HG03175 (cell line): ENCODE results near the gene EPHB6.

Experiments used
- ATAC-seq: cut with Tn5 transposase; IDR thresholded peaks from one replicate; pipeline ENCODE4 v1.9.1; 2021; ENCODE audit warnings: mild to moderate bottlenecking, moderate library complexity; ENCODE audit not compliant: unreplicated experiment

Gene EPHB6

GRCh38 chr7:142854372-142855113 lies at the start of gene EPHB6:
Gene EPHB6 (plus strand): TSS chr7:142855076. CDS start chr7:142863228, 8,152 bp downstream.
- peak; percentile 55 for ATAC-seq

GRCh38 chr7:142805350-142806021 lies 49.4 kb upstream of the EPHB6 start:
- no peak for ATAC-seq

- no peak for ATAC-seq
These were observed 48.9 kb upstream of the EPHB6 start for GRCh38 chr7:142806022-142806356.

- ATAC-seq: no peak
These were observed 47.9 kb upstream of the EPHB6 start for GRCh38 chr7:142806957-142807356.

- ATAC-seq: peak; percentile 1
These were observed 46.9 kb upstream of the EPHB6 start for GRCh38 chr7:142807855-142808460.

- ATAC-seq: peak; percentile 25
These were observed 46.4 kb upstream of the EPHB6 start for GRCh38 chr7:142808461-142808801.

- ATAC-seq: peak; percentile 91
These were observed 45.9 kb upstream of the EPHB6 start for GRCh38 chr7:142808802-142809583.

GRCh38 chr7:142809671-142810070 lies 45.2 kb upstream of the EPHB6 start:
- ATAC-seq: no peak

GRCh38 chr7:142811154-142811737 lies 43.6 kb upstream of the EPHB6 start:
- no peak for ATAC-seq

GRCh38 chr7:142812437-142813215 lies 42.2 kb upstream of the EPHB6 start:
- ATAC-seq: no peak

GRCh38 chr7:142813226-142813625 lies 41.6 kb upstream of the EPHB6 start:
- no peak for ATAC-seq

GRCh38 chr7:142813699-142814098 lies 41.2 kb upstream of the EPHB6 start:
- ATAC-seq: no peak

- no peak for ATAC-seq
These were observed 40.4 kb upstream of the EPHB6 start for GRCh38 chr7:142814451-142814850.

GRCh38 chr7:142815134-142815533 lies 39.7 kb upstream of the EPHB6 start:
- no peak for ATAC-seq

- no peak for ATAC-seq
These were observed 37.4 kb upstream of the EPHB6 start for GRCh38 chr7:142817506-142817905.

GRCh38 chr7:142819530-142819929 lies 35.3 kb upstream of the EPHB6 start:
- no peak for ATAC-seq

- no peak for ATAC-seq
These were observed 32.2 kb upstream of the EPHB6 start for GRCh38 chr7:142822714-142823113.

- no peak for ATAC-seq
These were observed 26.9 kb upstream of the EPHB6 start for GRCh38 chr7:142827951-142828500.

- ATAC-seq: no peak
These were observed 22.5 kb upstream of the EPHB6 start for GRCh38 chr7:142832417-142832816.
